ENCODE data around the gene EPHB2.

Gene EPHB2

GRCh38 chr1:22953057-22953739 is 242.6 kb downstream of the EPHB2 start:
- no peak for DNase-seq (ENCODE audit: low read depth)

- DNase-seq (ENCODE audit: low read depth), result no peak
Observed at GRCh38 chr1:22953740-22954141, 243.1 kb downstream of the EPHB2 start.

GRCh38 chr1:22955146-22955545 is 244.5 kb downstream of the EPHB2 start:
- DNase-seq (ENCODE audit: low read depth), result no peak

- no peak for DNase-seq (ENCODE audit: low read depth)
Observed at GRCh38 chr1:22957066-22957465, 246.4 kb downstream of the EPHB2 start.

- DNase-seq (ENCODE audit: low read depth), result no peak
Observed at GRCh38 chr1:22958556-22958955, 247.9 kb downstream of the EPHB2 start.

- no peak for DNase-seq (ENCODE audit: low read depth)
Observed at GRCh38 chr1:22959545-22960360, 249.1 kb downstream of the EPHB2 start.

- DNase-seq (ENCODE audit: low read depth), result no peak
Observed at GRCh38 chr1:22962558-22962957, 251.9 kb downstream of the EPHB2 start.

GRCh38 chr1:22963044-22963677 is 252.5 kb downstream of the EPHB2 start:
- DNase-seq (ENCODE audit: low read depth), result no peak

- DNase-seq (ENCODE audit: low read depth), result no peak
Observed at GRCh38 chr1:22966309-22966708, 255.7 kb downstream of the EPHB2 start.

- no peak for DNase-seq (ENCODE audit: low read depth)
Observed at GRCh38 chr1:22967833-22968232, 257.2 kb downstream of the EPHB2 start.

GRCh38 chr1:22969304-22969709 is 258.7 kb downstream of the EPHB2 start:
- no peak for DNase-seq (ENCODE audit: low read depth)

- DNase-seq (ENCODE audit: low read depth), result no peak
Observed at GRCh38 chr1:22970096-22970495, 259.5 kb downstream of the EPHB2 start.

Data from stimulated activated CD8-positive, alpha-beta memory T cell treated with anti-CD3 and anti-CD28 coated beads, Interleukin-15, amount 100 ng/mL, for 24 hours (primary cell).